ENCODE data around the gene ATAD1.

ATAD1 gene

DNA sequence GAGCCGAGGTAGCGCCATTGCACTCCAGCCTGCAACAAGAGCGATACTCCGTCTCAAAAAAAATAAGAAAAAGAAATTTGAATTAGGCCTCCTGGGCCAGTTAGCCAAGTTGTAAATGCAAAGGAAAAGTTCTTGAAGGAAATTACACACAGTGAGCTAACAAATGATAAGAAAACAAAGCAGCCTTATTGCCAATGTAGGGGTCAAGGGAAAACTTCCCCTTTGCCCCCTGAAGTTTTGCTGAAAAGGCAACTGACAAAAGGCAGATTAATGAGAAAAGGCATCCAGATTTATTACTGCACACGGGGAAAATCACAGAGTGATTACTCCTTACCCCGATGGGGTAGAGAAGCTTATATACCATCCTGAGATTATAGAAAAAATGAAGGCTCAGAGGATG, 88.1 kb downstream of the ATAD1 start:
- in situ Hi-C loops (cut with HindIII; ENCODE audit: low sequenced_read_pairs) = no loop called here
- DNase-seq (ENCODE audit: low read depth, low spot score) = no peak
- TF ChIP-seq, protein P1, sequence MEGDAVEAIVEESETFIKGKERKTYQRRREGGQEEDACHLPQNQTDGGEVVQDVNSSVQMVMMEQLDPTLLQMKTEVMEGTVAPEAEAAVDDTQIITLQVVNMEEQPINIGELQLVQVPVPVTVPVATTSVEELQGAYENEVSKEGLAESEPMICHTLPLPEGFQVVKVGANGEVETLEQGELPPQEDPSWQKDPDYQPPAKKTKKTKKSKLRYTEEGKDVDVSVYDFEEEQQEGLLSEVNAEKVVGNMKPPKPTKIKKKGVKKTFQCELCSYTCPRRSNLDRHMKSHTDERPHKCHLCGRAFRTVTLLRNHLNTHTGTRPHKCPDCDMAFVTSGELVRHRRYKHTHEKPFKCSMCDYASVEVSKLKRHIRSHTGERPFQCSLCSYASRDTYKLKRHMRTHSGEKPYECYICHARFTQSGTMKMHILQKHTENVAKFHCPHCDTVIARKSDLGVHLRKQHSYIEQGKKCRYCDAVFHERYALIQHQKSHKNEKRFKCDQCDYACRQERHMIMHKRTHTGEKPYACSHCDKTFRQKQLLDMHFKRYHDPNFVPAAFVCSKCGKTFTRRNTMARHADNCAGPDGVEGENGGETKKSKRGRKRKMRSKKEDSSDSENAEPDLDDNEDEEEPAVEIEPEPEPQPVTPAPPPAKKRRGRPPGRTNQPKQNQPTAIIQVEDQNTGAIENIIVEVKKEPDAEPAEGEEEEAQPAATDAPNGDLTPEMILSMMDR (IDR thresholded peaks at IDR 0.05; ENCODE audit: low read depth, low read length) = no peak
- no peak overlapping the region for H3K4me3 ChIP-seq (ENCODE audit: low read depth, low read length)

DNA sequence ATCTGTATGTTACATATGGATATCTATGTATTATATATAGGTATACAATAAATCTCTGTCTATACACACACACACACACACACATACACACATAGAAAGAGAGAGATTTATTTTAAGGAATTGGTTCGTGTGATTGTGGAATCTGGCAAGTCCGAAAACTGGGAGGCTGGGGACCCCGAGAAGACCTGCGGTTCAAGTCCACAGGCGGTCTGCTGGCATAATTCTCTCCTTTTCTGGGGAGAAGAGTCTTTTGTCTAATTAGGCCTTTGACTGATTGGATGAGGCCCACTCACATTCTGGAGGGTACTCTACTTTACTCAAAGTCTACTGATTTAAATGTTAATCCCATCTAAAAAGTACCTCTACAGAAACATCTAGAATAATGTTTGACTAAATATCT, 93.2 kb downstream of the ATAD1 start:
- TF ChIP-seq, protein P1 (IDR thresholded peaks at IDR 0.05; ENCODE audit: low read depth, low read length) = no peak
- H3K4me3 ChIP-seq (ENCODE audit: low read depth, low read length) = no peak overlapping the region
- DNase-seq (ENCODE audit: low read depth, low spot score) = no peak
- in situ Hi-C loops (cut with HindIII; ENCODE audit: low sequenced_read_pairs) = no loop called here

DNA sequence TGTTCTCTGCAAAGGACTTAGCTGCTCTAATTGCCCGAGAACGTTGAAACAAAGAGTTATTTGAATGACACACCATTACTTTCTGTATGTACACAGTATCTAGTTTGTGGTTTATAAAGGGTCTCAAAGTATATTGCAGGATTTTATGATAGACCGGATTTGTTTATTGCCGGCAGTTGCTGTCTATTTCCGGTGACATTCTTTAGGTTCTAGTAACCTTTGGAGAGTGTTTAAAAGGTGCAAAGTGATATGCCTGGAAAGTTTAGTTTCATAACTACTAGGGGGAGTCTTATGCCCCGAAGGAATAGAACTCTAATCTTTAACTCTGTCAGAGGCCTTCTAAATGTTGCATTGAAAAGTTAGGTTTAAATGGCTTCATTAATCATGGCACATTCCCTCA, 94.5 kb downstream of the ATAD1 start:
- TF ChIP-seq, protein P1 (IDR thresholded peaks at IDR 0.05; ENCODE audit: low read depth, low read length) = no peak
- in situ Hi-C loops (cut with HindIII; ENCODE audit: low sequenced_read_pairs) = no loop called here
- no peak overlapping the region for H3K4me3 ChIP-seq (ENCODE audit: low read depth, low read length)
- DNase-seq (ENCODE audit: low read depth, low spot score) = no peak

DNA sequence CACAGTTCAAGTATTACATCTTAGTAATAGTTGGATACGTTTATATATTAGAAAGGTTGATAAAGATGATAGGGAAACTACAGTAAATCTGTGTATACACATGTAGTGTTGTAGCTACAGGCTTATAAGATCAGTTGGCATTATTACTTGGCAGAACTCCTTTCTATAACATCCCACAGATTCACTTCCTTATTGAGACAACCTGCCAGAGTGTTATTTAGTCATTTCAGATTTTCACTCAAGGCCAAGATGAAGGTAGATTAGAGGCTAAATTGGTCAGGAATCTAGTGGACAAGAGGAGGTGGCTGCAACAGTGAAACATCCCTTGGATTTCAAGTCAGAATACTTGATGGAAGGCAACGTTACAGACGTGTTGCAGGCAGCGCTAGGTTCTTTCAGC, 95.3 kb downstream of the ATAD1 start:
- H3K4me3 ChIP-seq (ENCODE audit: low read depth, low read length) = no peak overlapping the region
- TF ChIP-seq, protein P1 (IDR thresholded peaks at IDR 0.05; ENCODE audit: low read depth, low read length) = no peak
- no peak for DNase-seq (ENCODE audit: low read depth, low spot score)
- in situ Hi-C loops (cut with HindIII; ENCODE audit: low sequenced_read_pairs) = no loop called here

DNA sequence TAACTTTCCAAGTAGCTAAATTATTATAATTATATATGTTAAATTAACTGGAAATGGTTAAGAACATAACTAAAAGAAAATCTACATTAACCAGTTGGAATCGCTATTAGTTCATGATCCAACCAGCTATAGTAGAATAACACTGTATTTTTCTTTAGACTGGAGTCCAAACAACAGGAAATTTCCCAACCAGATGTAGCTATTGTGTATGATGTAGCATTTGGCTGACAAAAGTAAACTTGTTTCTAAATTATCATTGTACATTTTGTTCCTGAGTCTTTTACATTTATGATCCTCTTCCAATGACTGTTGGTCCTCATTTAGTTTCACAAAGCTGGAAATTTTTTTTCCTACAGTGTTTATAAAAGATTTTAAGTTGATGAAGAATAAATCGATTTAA, 96.2 kb downstream of the ATAD1 start:
- no peak for DNase-seq (ENCODE audit: low read depth, low spot score)
- TF ChIP-seq, protein P1 (IDR thresholded peaks at IDR 0.05; ENCODE audit: low read depth, low read length) = no peak
- H3K4me3 ChIP-seq (ENCODE audit: low read depth, low read length) = no peak overlapping the region
- in situ Hi-C loops (cut with HindIII; ENCODE audit: low sequenced_read_pairs) = no loop called here

DNA sequence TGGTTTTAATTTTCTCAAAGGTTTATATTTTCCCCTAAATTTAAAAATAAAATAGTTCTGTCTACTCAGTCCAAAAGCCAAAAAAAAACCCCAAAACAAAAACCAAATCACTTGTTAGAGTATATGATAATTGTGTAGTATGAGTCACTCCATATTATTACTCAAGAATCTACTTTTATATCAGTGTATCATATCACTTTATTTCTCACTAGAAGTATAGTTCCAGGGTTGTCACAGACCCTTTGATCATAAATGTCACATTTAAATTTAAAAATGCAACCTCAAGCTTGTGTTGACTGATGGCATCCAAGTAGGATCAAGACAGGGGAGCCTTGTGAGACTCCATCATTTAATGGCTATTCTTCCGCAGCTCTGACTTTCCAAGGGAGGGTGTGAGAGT, 97.4 kb downstream of the ATAD1 start:
- TF ChIP-seq, protein P1 (IDR thresholded peaks at IDR 0.05; ENCODE audit: low read depth, low read length) = no peak
- no peak for DNase-seq (ENCODE audit: low read depth, low spot score)
- no peak overlapping the region for H3K4me3 ChIP-seq (ENCODE audit: low read depth, low read length)
- in situ Hi-C loops (cut with HindIII; ENCODE audit: low sequenced_read_pairs) = no loop called here

DNA sequence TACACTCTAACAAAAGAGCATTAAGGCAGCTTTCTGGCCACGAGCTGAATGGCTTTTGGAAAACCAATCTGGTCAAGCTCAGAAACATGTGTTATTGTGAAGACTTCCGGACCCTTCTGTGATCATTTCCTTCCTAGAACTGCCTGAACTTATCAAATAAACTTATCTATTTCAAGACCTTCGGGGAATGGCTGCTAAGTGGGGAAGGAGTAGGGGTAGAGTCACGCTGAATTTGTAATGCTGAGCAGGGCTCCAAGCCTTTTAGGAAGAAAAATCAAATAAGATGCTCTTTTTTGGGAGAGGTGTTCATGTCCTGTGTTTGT, 101.7 kb downstream of the ATAD1 start:
- TF ChIP-seq, protein P1 (IDR thresholded peaks at IDR 0.05; ENCODE audit: low read depth, low read length) = no peak
- in situ Hi-C loops (cut with HindIII; ENCODE audit: low sequenced_read_pairs) = no loop called here
- DNase-seq (ENCODE audit: low read depth, low spot score) = no peak
- H3K4me3 ChIP-seq (ENCODE audit: low read depth, low read length) = no peak overlapping the region

Data from astrocyte of the spinal cord (primary cell).